ENCODE data around the gene STAC2.
"Not testable (repeated sequence)": the region's sequence is repeated elsewhere in the genome, so short reads cannot be mapped to it uniquely, and the experiment has no call there.

STAC2 gene

DNA sequence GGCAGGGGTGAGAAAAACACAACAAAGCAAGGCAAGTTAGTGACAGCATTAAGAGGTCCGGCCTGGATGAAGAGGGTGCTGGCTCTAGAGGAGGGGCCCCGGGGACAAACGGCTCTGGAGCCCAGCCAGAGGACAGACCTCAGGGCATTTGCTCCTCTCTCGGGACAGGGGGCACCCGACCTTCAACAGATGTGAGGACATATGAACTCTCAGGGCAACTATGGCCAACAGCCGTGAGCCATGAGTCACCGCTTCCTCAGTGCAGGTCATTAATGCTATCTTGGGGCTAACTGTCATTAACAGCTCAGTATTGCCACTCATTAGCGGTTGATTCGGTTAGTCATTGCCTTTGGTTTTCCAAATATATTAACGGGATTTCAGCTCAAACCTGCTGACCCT lies 50.1 kb downstream of the STAC2 start:
- TF ChIP-seq GATA1 (IDR thresholded peaks at IDR 0.05; ENCODE audit: low read depth, low read length) = no peak
- TF ChIP-seq POLR2A (IDR thresholded peaks at IDR 0.05; ENCODE audit: low read length) = no peak
- DNase-seq = peak in 1 of 2 experiments; percentile 14

GRCh38 chr17:39174920-39175694 lies 50.6 kb downstream of the STAC2 start:
- TF ChIP-seq GATA1 (IDR thresholded peaks at IDR 0.05; ENCODE audit: low read depth, low read length) = no peak
- TF ChIP-seq POLR2A (IDR thresholded peaks at IDR 0.05; ENCODE audit: low read length) = no peak
- peak; percentile 74 to 86 for DNase-seq

GRCh38 chr17:39173526-39174274 lies 52.0 kb downstream of the STAC2 start:
- no peak for DNase-seq
- no peak for TF ChIP-seq POLR2A (IDR thresholded peaks at IDR 0.05; ENCODE audit: low read length)
- TF ChIP-seq GATA1 (IDR thresholded peaks at IDR 0.05; ENCODE audit: low read depth, low read length) = no peak

GRCh38 chr17:39173080-39173479 lies 52.7 kb downstream of the STAC2 start:
- TF ChIP-seq GATA1 (IDR thresholded peaks at IDR 0.05; ENCODE audit: low read depth, low read length) = no peak
- no peak for TF ChIP-seq POLR2A (IDR thresholded peaks at IDR 0.05; ENCODE audit: low read length)

DNA sequence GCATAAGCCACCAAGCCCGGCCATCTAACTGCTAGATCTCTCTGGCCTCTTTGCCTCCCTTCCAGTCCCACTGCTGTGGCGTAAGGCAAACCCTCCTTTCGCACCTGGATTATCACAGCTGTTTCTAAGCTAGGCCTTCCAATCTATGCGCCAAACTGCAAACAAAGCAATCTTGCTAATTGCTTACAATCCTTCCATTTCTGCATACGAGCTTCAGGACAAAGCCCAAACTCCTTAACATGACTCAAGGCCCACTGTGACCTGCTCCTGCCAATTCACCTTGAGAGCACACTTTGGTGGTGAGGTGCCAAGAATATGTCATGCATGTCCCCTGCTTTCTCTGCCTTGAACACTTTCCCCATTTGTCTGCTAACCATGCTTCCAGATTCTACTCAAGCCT lies 53.8 kb downstream of the STAC2 start:
- no peak for TF ChIP-seq POLR2A (IDR thresholded peaks at IDR 0.05; ENCODE audit: low read length)
- no peak for TF ChIP-seq GATA1 (IDR thresholded peaks at IDR 0.05; ENCODE audit: low read depth, low read length)
- DNase-seq = no peak

More at GRCh38 chr17:39173080-39173479, 52.7 kb downstream of the STAC2 start:
- DNase-seq = no peak

DNA sequence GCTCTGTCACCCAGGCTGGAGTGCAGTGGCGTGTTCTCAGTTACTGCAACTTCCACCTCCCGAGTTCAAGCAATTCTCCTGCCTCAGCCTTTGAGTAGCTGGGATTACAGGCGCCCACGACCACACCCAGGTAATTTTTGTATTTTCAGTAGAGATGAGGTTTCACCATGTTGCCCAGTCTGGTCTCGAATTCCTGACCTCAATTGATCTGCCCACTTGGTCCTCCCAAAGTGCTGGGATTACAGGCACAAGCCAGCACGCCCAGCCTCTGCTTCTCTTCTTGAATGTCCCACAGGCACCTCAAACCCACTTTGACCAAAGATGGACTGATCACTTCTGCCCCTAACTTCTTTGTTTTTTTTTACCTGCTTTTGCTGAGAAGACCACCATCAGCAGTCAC lies 55.2 kb downstream of the STAC2 start:
- TF ChIP-seq POLR2A (IDR thresholded peaks at IDR 0.05; ENCODE audit: low read length) = no peak
- no peak for TF ChIP-seq GATA1 (IDR thresholded peaks at IDR 0.05; ENCODE audit: low read depth, low read length)
- no peak for DNase-seq

- TF ChIP-seq POLR2A (IDR thresholded peaks at IDR 0.05; ENCODE audit: low read length) (no peak), GATA1 (IDR thresholded peaks at IDR 0.05; ENCODE audit: low read depth, low read length) (no peak)
- DNase-seq = no peak
Measured at GRCh38 chr17:39170109-39170508, 55.6 kb downstream of the STAC2 start.

GRCh38 chr17:39169518-39169917 lies 56.2 kb downstream of the STAC2 start:
- no peak for TF ChIP-seq GATA1 (IDR thresholded peaks at IDR 0.05; ENCODE audit: low read depth, low read length)
- TF ChIP-seq POLR2A (IDR thresholded peaks at IDR 0.05; ENCODE audit: low read length) = no peak
- DNase-seq = no peak

- no peak for DNase-seq
- no peak for TF ChIP-seq GATA1 (IDR thresholded peaks at IDR 0.05; ENCODE audit: low read depth, low read length)
- no peak for TF ChIP-seq POLR2A (IDR thresholded peaks at IDR 0.05; ENCODE audit: low read length)
Measured at GRCh38 chr17:39169101-39169500, 56.6 kb downstream of the STAC2 start.

- not testable (repeated sequence) for DNase-seq
Measured at GRCh38 chr17:39168503-39168902, 57.2 kb downstream of the STAC2 start.

DNA sequence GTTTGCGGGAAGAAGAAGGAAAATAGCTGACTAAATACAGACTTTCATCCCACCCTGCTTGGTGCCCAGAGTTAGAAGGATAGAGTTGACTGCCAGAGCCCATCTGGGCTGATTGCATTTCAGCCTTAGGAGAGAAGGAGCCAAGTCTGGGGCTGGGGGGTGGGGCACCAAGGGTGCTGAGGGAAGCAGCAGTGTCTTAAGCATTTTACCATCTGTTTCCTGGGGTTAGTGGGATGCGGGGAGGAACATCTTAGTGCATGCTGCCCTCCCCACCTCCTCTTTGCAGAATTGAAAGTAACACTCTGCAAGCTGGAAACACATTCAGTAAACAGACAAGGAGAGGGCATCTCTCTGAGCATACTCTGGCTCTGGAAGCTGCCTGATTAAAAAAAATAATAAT lies 58.3 kb downstream of the STAC2 start:
- TF ChIP-seq POLR2A (IDR thresholded peaks at IDR 0.05; ENCODE audit: low read length) = no peak
- no peak for TF ChIP-seq GATA1 (IDR thresholded peaks at IDR 0.05; ENCODE audit: low read depth, low read length)
- no peak for DNase-seq

GRCh38 chr17:39166437-39167335 lies 59.1 kb downstream of the STAC2 start:
- DNase-seq = no peak
- TF ChIP-seq POLR2A (IDR thresholded peaks at IDR 0.05; ENCODE audit: low read length) (no peak), GATA1 (IDR thresholded peaks at IDR 0.05; ENCODE audit: low read depth, low read length) (no peak)

DNA sequence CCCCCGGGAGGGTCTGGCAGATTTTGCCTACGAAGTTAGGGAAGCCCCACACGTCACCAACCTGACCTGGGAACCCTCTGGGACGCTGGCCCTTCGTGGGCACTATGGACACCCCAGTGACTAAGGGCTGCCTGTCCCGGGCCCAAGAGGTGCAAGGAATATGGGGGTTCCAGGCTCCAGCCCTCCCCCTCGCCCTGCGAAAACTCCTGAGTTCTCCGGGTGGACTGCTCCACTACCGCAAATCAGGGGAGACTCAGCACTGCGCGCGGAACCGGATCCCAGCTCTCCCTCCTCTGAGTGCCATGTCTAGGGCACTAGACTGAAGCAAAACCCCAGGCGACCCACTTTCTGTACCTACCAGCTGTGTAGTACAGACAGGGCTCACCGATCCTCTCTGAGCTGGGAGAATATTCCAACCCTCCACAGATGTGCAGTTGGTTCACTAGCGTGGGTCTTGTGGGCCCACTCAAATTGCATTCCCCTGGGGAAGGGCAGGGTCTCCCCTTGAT lies 59.9 kb downstream of the STAC2 start, which contains the start of gene ARL5C:
Gene ARL5C (minus strand): TSS at position 321 of the 509 bp plus-strand sequence. CDS start 401 bp downstream, outside the sequence.
- no peak for DNase-seq
- TF ChIP-seq POLR2A (IDR thresholded peaks at IDR 0.05; ENCODE audit: low read length) (no peak), GATA1 (IDR thresholded peaks at IDR 0.05; ENCODE audit: low read depth, low read length) (no peak)

Measured in erythroblast (primary cell).